CD4-positive, alpha-beta T cell treated with Interleukin-12 subunit alpha and Interleukin-12 subunit beta, for 1 hour (primary cell): Measurements from ENCODE around the gene OR4B1.
"Not testable (repeated sequence)": the region's sequence is repeated elsewhere in the genome, so short reads cannot be mapped to it uniquely, and the experiment has no call there.

Source experiments
- DNase-seq: peaks from one replicate; pipeline ENCODE4 v3.0.0-alpha.2; 2020

Gene OR4B1

GRCh38 chr11:48216510-48216909 is at the start of gene OR4B1:
Gene OR4B1, plus strand, starts transcription at chr11:48216810. Its CDS starts 0 bp downstream, at chr11:48216810.
- DNase-seq = no peak

GRCh38 chr11:48167380-48167779 is 49.2 kb upstream of the OR4B1 start:
- DNase-seq = no peak

GRCh38 chr11:48168815-48169214 is 47.8 kb upstream of the OR4B1 start:
- DNase-seq = no peak

GRCh38 chr11:48169259-48169658 is 47.4 kb upstream of the OR4B1 start:
- DNase-seq = no peak

GRCh38 chr11:48169717-48170116 is 46.9 kb upstream of the OR4B1 start:
- no peak for DNase-seq

GRCh38 chr11:48170241-48171233 is 46.1 kb upstream of the OR4B1 start:
- no peak for DNase-seq

GRCh38 chr11:48172818-48173609 is 43.6 kb upstream of the OR4B1 start:
- DNase-seq = peak; percentile 63

GRCh38 chr11:48177661-48178060 is 38.9 kb upstream of the OR4B1 start:
- no peak for DNase-seq

GRCh38 chr11:48180627-48181026 is 36.0 kb upstream of the OR4B1 start:
- no peak for DNase-seq

- DNase-seq = no peak
Observed at GRCh38 chr11:48182860-48183526, 33.6 kb upstream of the OR4B1 start.

GRCh38 chr11:48184452-48184851 is 32.2 kb upstream of the OR4B1 start:
- DNase-seq = no peak

- peak; percentile 24 for DNase-seq
Observed at GRCh38 chr11:48190906-48191654, 25.5 kb upstream of the OR4B1 start.

GRCh38 chr11:48193876-48194275 is 22.7 kb upstream of the OR4B1 start:
- no peak for DNase-seq

- DNase-seq = no peak
Observed at GRCh38 chr11:48207881-48208280, 8.7 kb upstream of the OR4B1 start.

GRCh38 chr11:48210052-48210451 is 6.6 kb upstream of the OR4B1 start:
- no peak for DNase-seq

GRCh38 chr11:48228761-48229160 is 12.2 kb downstream of the OR4B1 start:
- no peak for DNase-seq

GRCh38 chr11:48230057-48230456 is 13.4 kb downstream of the OR4B1 start:
- DNase-seq = not testable (repeated sequence)

- DNase-seq = no peak
Observed at GRCh38 chr11:48237727-48238126, 21.1 kb downstream of the OR4B1 start.

- no peak for DNase-seq
Observed at GRCh38 chr11:48242501-48242900, 25.9 kb downstream of the OR4B1 start.

GRCh38 chr11:48244804-48245203 is 28.2 kb downstream of the OR4B1 start, which contains the start of gene OR4X2:
Gene OR4X2, plus strand, starts transcription at chr11:48245104. Its CDS starts 0 bp downstream, at chr11:48245104.
- no peak for DNase-seq

- DNase-seq = no peak
Observed at GRCh38 chr11:48248902-48249301, 32.3 kb downstream of the OR4B1 start.

- no peak for DNase-seq
Observed at GRCh38 chr11:48261600-48261999, 45.0 kb downstream of the OR4B1 start.
